ENCODE data around the gene RFESD.

RFESD gene

DNA sequence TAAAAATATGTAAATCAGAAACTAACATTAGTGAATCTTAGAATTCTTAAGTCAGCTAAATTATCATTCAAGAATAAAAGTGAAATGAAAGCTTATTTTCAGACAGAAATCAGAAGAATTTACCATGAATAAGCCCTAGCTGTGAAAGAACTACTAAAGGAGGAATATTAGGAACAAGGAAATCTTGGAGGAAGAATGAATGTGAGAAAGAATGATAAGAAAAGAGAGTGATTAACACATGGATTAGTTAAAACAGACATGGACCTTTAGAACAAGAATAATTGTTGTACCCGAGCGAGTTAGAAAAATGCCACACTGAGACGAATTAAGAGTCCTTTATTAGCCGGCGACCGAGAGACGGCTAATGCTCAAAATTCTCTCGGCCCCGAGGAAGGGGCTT lies 60.5 kb downstream of the RFESD start:
- DNase-seq = no peak
- Histone ChIP-seq H3K79me2 (ENCODE audit: control insufficient read depth, insufficient read depth, low read length) (no peaks in the 10 kb centered on the region), H2AK5ac (ENCODE audit: low read length) (no peak overlapping the region), H2BK5ac (ENCODE audit: low read length) (no peak overlapping the region), H3K36me3 (ENCODE audit: control insufficient read depth, insufficient read depth, low read length) (no peaks in the 10 kb centered on the region), H4K8ac (ENCODE audit: low read depth, low read length) (no peak overlapping the region), H3K79me1 (ENCODE audit: low read length) (no peaks in the 10 kb centered on the region), H2BK120ac (ENCODE audit: low read depth, low read length) (no peak overlapping the region), H3K56ac (ENCODE audit: low read length) (no peak overlapping the region), H3K27ac (ENCODE audit: low read depth, low read length) (no peak overlapping the region), H3K4me3 (ENCODE audit: low read length) (no peak overlapping the region), H3K27me3 (ENCODE audit: insufficient read depth, low read length, poor library complexity) (no peaks in the 10 kb centered on the region), H3K23ac (ENCODE audit: low read length) (no peak overlapping the region), H3K18ac (ENCODE audit: low read length) (no peak overlapping the region), H2BK15ac (replicated peaks; ENCODE audit: low read depth) (no peak overlapping the region), H3K4me2 (ENCODE audit: low read length) (no peak overlapping the region), H3K9ac (ENCODE audit: low read length) (no peak overlapping the region), H3K4ac (ENCODE audit: low read depth, low read length) (no peak overlapping the region), H4K5ac (ENCODE audit: low read length) (no peak overlapping the region), H3K4me1 (ENCODE audit: control insufficient read depth, low read depth, low read length) (peaks cover 4% of the 10 kb centered on the region)
- WGBS (ENCODE audit: extremely low coverage, insufficient coverage, low lambda C conversion rate) = no CpG with 5 or more reads among the region's 9 CpGs
